ENCODE measurements around the gene TMEM200C.
"Not testable (repeated sequence)": the region's sequence is repeated elsewhere in the genome, so short reads cannot be mapped to it uniquely, and the experiment has no call there.

TMEM200C gene

DNA sequence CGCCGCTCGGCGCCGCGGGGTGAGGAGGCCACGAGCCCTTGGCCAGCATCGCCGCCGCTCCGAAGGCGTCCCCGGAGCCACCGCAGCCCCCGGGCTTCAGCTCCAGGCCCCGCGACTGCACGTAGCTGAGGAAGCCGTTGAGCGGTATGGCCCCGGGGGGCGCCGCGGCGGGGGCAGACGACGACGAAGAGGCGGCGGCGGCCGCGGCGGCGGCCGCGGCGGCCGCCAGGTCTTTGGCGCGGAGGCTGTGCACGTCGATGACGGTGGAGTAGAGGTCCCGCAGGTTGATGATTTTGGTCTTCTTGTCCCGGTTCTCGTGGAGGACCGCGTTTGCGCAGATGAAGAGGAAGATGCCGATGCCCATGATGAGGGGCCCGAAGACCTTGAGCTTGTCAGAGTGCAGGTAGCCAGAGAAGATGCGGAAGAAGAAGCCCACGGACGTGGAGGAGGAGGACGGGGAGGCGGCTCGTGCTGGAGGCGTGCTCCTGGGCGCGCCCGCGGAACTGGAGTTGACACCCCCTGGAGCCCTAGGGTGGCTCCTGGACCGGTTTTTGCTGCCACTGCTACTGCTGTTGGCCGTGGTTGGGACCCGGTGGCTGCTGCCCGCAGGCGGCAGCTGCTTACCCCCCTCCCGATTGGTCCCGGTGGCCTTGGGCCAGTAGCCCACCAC is 4.0 kb downstream of the TMEM200C start:
- DNase-seq = peak; percentile 40

DNA sequence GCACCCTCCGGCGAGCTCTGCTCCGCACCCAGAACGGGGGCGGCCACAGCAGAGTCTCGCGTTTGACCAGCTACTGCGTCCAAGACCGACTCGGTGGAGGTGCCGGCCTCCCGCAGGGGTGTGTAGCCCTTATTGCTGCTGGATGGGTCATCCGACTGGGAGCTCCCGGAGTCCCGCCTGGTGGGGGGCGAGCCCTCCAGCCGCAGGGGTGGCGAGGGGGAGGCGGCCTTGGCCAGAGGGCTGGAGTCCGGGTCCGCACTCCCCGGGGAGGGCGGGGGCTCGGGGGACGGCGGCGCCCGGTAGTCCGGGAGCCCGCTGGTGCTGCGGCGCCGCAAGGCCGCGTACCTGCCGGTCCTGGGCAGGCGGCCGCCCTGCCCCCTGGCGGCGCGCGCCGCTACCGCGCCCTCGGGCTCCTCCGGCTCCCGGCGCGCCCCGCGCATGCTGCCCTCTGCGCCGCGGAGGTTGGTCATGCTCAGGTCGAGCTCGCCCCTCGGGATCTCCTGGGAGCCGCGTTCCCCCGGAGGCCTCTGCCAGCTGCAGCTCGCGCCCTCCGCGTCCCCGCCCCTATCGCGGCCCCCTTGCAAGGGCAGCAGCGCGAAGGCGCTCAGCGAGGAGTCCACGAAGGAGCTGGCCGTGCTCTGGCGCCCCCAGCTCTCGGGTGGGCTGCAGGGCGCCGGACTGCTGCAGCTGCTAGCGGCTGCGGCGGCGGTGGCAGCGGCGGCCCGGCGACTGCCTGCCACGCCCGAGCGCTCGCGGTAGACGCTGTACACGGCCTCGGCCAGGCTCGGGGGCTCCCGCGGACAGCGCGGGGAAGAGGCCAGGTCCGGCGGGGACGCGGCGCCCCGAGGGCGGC is 4.8 kb downstream of the TMEM200C start:
- peak; percentile 53 for DNase-seq

- no peak for DNase-seq
Observed at GRCh38 chr18:5885361-5885760, 10.0 kb downstream of the TMEM200C start.

DNA sequence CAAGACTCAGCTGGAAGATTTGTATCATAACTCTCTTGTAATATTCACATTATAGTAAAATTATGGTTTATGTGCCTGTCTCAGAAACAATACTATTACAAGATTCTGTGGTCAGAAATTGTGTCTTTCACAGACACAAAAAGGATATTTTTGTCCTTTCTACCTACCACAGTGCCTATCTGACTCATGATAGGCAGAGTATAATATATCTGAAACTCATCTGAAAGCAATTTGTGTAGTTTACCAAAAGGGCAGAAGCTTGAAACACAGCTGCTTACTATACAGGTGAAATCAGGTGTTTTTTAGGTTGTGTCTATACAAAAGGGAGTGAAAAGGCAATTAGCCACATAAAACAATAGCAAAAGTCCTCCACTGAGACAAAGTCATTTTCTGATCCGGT is 10.9 kb downstream of the TMEM200C start:
- no peak for DNase-seq

DNA sequence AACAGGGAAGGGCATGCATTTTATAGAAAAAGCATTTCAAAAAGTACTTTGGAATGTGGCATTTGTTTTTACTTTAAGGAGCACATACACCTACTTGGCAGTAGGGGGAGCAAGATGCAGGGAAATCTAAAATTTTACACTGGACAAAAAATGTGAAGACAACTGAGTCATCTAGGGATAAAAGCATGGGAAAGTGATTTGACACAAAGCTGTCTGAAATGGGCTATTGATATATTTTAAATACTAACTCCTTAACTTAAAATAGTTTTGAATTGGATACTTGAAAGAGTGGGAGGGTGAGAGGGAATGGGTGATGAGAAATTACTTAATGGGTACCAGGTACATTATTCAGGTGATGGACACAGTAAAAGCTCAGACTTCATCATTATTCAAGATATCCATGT is 15.8 kb downstream of the TMEM200C start:
- no peak for DNase-seq

GRCh38 chr18:5876891-5877290 is 18.4 kb downstream of the TMEM200C start:
- DNase-seq = no peak

GRCh38 chr18:5874336-5874735 is 21.0 kb downstream of the TMEM200C start:
- DNase-seq = no peak

GRCh38 chr18:5872886-5873285 is 22.4 kb downstream of the TMEM200C start:
- no peak for DNase-seq

DNA sequence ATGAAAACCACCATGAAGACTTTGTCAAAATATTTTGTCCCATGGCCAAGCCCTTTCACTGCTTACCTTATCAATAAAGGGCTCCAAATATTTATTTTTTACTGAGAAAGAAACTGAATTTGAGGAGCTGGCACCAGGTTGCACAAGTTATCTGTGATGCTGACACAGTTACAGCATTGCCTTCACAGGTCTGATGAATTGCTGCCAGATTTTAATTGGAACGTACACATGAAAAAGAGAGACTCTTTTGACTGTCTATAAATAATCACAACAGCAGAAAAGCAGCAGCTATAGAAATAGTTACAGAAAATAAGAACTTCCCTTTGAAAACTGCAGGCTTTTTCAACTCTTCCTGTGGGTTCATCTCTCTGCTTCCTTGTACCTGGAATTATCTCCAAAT is 23.9 kb downstream of the TMEM200C start:
- DNase-seq = no peak

- peak; percentile 88 for DNase-seq
Observed at GRCh38 chr18:5868218-5868854, 27.0 kb downstream of the TMEM200C start.

DNA sequence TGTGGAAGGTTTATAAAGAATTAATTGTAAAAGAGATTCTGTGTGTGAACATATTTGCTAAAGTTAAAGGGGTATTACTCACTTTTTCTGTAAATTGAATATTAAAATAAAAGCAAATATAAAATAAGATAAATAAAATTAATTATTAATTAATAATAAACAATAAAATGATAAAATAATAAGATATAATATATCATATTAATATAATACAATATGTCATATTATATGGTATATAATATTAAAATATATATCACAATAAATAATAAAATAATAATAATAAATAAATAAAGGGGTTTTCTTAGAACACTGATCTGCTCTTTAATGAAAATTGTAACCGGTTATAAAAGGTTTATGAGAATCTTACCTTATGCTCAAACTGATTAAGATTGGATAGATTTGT is 29.8 kb downstream of the TMEM200C start:
- DNase-seq = no peak

DNA sequence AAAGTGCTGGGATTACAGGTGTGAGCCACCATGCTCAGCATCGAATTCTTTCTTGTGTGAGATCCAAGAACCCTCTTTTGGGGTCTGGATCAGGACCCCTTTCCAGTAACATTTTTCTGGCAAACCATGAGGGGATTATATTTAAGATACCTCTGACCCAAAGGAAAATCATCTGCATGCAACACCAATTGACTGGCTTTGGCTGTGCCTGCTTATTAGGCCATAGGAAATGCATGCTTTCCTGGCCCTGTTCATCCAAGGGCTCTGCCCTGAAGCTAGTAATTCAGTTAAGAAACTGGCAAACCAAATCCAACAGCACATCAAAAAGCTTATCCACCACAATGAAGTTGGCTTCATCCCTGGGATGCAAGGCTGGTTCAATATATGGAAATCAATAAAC is 33.2 kb downstream of the TMEM200C start:
- not testable (repeated sequence) for DNase-seq

DNA sequence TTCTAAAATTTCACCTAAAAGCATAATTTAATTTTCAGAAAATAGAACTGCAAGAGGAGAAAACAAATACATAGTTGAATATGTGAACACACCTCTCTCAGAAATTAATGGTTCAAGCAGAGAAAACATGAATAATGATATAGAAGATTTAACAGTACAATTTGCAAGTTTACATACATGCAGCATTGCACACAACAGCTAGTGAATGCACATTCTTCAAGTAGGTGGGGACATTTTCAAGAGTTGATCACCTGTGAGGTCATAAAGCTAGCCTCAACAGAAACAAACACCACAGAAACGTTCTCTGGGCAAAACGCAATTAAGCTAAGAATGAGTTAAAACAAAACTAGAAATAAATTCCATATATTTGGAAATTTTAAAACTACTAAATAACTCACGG is 38.1 kb downstream of the TMEM200C start:
- DNase-seq = no peak

DNA sequence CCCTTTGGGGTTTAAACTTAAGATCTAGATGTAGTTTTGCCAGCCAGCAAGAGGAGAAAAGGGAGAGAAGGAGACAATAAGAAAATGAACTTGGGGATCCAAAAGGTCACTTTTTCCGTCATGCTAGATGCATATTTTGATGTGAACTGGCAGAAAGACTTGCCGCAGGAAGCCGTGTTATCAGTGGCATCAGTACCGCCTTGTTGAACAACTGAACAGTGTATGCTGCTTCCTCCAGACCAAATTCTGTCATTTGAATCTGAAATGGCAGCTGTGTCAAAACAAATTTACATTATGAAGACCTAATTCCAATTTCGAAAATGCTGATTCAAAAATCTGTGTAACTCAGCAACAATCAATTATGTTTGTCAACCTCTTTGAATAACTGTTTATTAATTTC is 42.1 kb downstream of the TMEM200C start:
- no peak for DNase-seq

- DNase-seq = no peak
Observed at GRCh38 chr18:5851998-5852397, 43.3 kb downstream of the TMEM200C start.

GRCh38 chr18:5842653-5843052 is 52.7 kb downstream of the TMEM200C start:
- no peak for DNase-seq

GRCh38 chr18:5841518-5841917 is 53.8 kb downstream of the TMEM200C start:
- no peak for DNase-seq

DNA sequence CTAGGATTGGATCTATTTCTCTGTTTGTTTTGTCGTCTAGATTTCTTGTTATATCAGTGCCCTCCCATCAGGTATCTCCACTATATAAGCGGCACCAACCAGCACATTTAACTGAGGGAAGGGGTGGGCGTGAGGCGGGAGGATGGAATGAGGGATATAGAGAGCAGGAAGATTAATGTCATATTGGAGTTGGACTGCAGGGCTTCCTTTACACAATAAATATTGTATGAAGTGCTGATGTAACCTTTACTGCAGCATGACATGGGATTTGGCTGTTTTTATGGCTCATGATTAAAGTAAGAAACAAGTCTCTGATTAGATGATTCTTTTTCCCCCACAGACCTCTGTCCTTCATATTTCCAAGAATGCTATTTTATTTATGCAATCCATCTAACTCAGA is 54.8 kb downstream of the TMEM200C start:
- no peak for DNase-seq

GRCh38 chr18:5840025-5840424 is 55.3 kb downstream of the TMEM200C start:
- DNase-seq = no peak

GRCh38 chr18:5839102-5839501 is 56.2 kb downstream of the TMEM200C start:
- DNase-seq = no peak

Data from right hindlimb (tissue), 1 donor.